ENCODE results near the gene FHL2.
"Not testable (repeated sequence)": the region's sequence is repeated elsewhere in the genome, so short reads cannot be mapped to it uniquely, and the experiment has no call there.

The FHL2 gene

GRCh38 chr2:105344704-105345345, 54.0 kb downstream of the FHL2 start:
- no peak for DNase-seq (ENCODE audit: low read depth, low spot score)

- no peak for DNase-seq (ENCODE audit: low read depth, low spot score)
Observed at GRCh38 chr2:105339414-105339813, 59.4 kb downstream of the FHL2 start.

- no peak for DNase-seq (ENCODE audit: low read depth, low spot score)
Observed at GRCh38 chr2:105338020-105338385, 60.8 kb downstream of the FHL2 start.

- peak; percentile 80 for DNase-seq (ENCODE audit: low read depth, low spot score)
Observed at GRCh38 chr2:105337122-105338019, 61.5 kb downstream of the FHL2 start, which contains the start of gene C2orf49. TSS of gene C2orf49 (plus strand) at chr2:105337540. CDS start at chr2:105337588, 48 bp downstream.

GRCh38 chr2:105336786-105337121, 62.1 kb downstream of the FHL2 start:
- DNase-seq (ENCODE audit: low read depth, low spot score), result no peak

GRCh38 chr2:105335469-105335868, 63.4 kb downstream of the FHL2 start:
- no peak for DNase-seq (ENCODE audit: low read depth, low spot score)

GRCh38 chr2:105334211-105334610, 64.6 kb downstream of the FHL2 start:
- no peak for DNase-seq (ENCODE audit: low read depth, low spot score)

- no peak for DNase-seq (ENCODE audit: low read depth, low spot score)
Observed at GRCh38 chr2:105330681-105331375, 68.0 kb downstream of the FHL2 start.

- no peak for DNase-seq (ENCODE audit: low read depth, low spot score)
Observed at GRCh38 chr2:105329561-105330495, 69.0 kb downstream of the FHL2 start, which contains the start of gene TGFBRAP1. TSS of gene TGFBRAP1 (minus strand) at chr2:105329735. CDS start at chr2:105308301, 21,434 bp downstream.

- no peak for DNase-seq (ENCODE audit: low read depth, low spot score)
Observed at GRCh38 chr2:105329197-105329554, 69.7 kb downstream of the FHL2 start.

GRCh38 chr2:105328281-105329196, 70.3 kb downstream of the FHL2 start:
- no peak for DNase-seq (ENCODE audit: low read depth, low spot score)

GRCh38 chr2:105327690-105328089, 71.2 kb downstream of the FHL2 start:
- no peak for DNase-seq (ENCODE audit: low read depth, low spot score)

- DNase-seq (ENCODE audit: low read depth, low spot score), result not testable (repeated sequence)
Observed at GRCh38 chr2:105327271-105327670, 71.6 kb downstream of the FHL2 start.

- no peak for DNase-seq (ENCODE audit: low read depth, low spot score)
Observed at GRCh38 chr2:105325389-105325963, 73.4 kb downstream of the FHL2 start.

- no peak for DNase-seq (ENCODE audit: low read depth, low spot score)
Observed at GRCh38 chr2:105324732-105325131, 74.1 kb downstream of the FHL2 start.

- DNase-seq (ENCODE audit: low read depth, low spot score), result no peak
Observed at GRCh38 chr2:105324101-105324500, 74.8 kb downstream of the FHL2 start.

- DNase-seq (ENCODE audit: low read depth, low spot score), result no peak
Observed at GRCh38 chr2:105323111-105323510, 75.7 kb downstream of the FHL2 start.

- DNase-seq (ENCODE audit: low read depth, low spot score), result no peak
Observed at GRCh38 chr2:105321875-105322646, 76.8 kb downstream of the FHL2 start.

- DNase-seq (ENCODE audit: low read depth, low spot score), result no peak
Observed at GRCh38 chr2:105320651-105321215, 78.1 kb downstream of the FHL2 start.
